HepG2 (cell line): ENCODE measurements around the gene GRID1. TPM values are rescaled to one million over a fixed set of nuclear protein-coding genes. Genes with fewer than 3 reads are reported as not detected.

Experiments used
- ATAC-seq: fragments of 200-7000 bp; cut with Tn5 transposase; 3 replicates; pipeline ENCODE4 v1.9.1; 2020; ENCODE audit warnings: mild to moderate bottlenecking, moderate library complexity
- BruUV-seq: library from RNA; stranded (reverse); fragments of 400-500 nt; replicated peaks from 2 replicates; lab custom pipeline; 2021; lab: Mats Ljungman, UMichigan
- CTCF ChIA-PET: fragments of 300-600 bp; formaldehyde crosslinking; extraction: SDS; loops from one replicate; lab custom pipeline; 2021; ENCODE audit warnings: low total read pairs, inconsistent platforms, low intra/inter-chr PET ratio; lab: Yijun Ruan, JAX
- POLR2A ChIA-PET: fragments of 350-600 bp; sonication (Branson Sonifier 250); formaldehyde crosslinking; loops from one replicate; lab custom pipeline; 2020; ENCODE audit warnings: antibody characterized with exemption, inconsistent platforms; lab: Yijun Ruan, JAX
- DNase-seq: peaks from one replicate; pipeline ENCODE4 v3.0.0-alpha.2; 2015; ENCODE audit warnings: low spot score
- FAIRE-seq: peaks from 3 replicates; lab custom pipeline; 2011; peaks lifted over from hg19 to GRCh38; lab: Jason Lieb, UNC
- H2AFZ ChIP-seq: one replicate; pipeline ENCODE4 v1.6.1; 2011; ENCODE audit warnings: low read length, inconsistent platforms
- H3K27ac ChIP-seq: fragments of 300-600 bp; 3 replicates; pipeline ENCODE4 v1.8.0; 2011; ENCODE audit warnings: mixed run types, mild to moderate bottlenecking, mixed read lengths, low read length, inconsistent platforms; ENCODE audit not compliant: insufficient read depth; ENCODE audit errors: extremely low read length
- H3K27me3 ChIP-seq, 2 experiments: fragments of 200-600 bp in 1 of 2; 2 replicates in 1 of 2; 3 replicates in 1 of 2; pipeline versions ENCODE4 v1.6.0 to v1.8.0; 2011; ENCODE audit warnings: low read length in 2 of 2, mild to moderate bottlenecking in 2 of 2, moderate library complexity in 2 of 2, inconsistent platforms in 1 of 2; ENCODE audit not compliant: insufficient read depth in 2 of 2, control insufficient read depth in 1 of 2
- H3K36me3 ChIP-seq, 2 experiments: fragments of 200-600 bp in 1 of 2; replicated peaks in 1 of 2; 2 replicates in 1 of 2; 3 replicates in 1 of 2; pipeline versions ENCODE4 v1.5.1 to v1.8.0; 2011; ENCODE audit warnings: low read length in 2 of 2, inconsistent platforms in 1 of 2; ENCODE audit not compliant: insufficient read depth in 2 of 2, control insufficient read depth in 1 of 2
- H3K4me1 ChIP-seq: 2 replicates; pipeline ENCODE4 v1.5.1; 2012; ENCODE audit warnings: low read length, inconsistent platforms; ENCODE audit not compliant: insufficient read depth
- H3K4me2 ChIP-seq: 2 replicates; pipeline ENCODE4 v1.6.0; 2011; ENCODE audit warnings: low read depth, low read length, inconsistent platforms
- H3K4me3 ChIP-seq, 3 experiments: fragments of 200-600 bp in 1 of 3; sonication (generic), shearing (Covaris generic) in 1 of 3; replicated peaks in 1 of 3; 2 replicates each; pipeline ENCODE4 v1.5.1; 2011 to 2016; ENCODE audit warnings: low read length in 3 of 3, inconsistent platforms in 2 of 3, low read depth in 2 of 3, mild to moderate bottlenecking in 2 of 3, control low read depth in 1 of 3, mixed read lengths in 1 of 3; ENCODE audit not compliant: insufficient read depth in 1 of 3
- H3K79me2 ChIP-seq: one replicate; pipeline ENCODE4 v1.6.1; 2011; ENCODE audit warnings: low read length, inconsistent platforms; ENCODE audit not compliant: insufficient read depth
- H3K9ac ChIP-seq: 2 replicates; pipeline ENCODE4 v1.6.0; 2011; ENCODE audit warnings: mild to moderate bottlenecking, low read depth, low read length, inconsistent platforms; ENCODE audit not compliant: insufficient read depth
- H3K9me3 ChIP-seq: 2 replicates; pipeline ENCODE4 v1.5.1; 2012; ENCODE audit warnings: mild to moderate bottlenecking, low read length
- H4K20me1 ChIP-seq: 2 replicates; pipeline ENCODE4 v1.6.0; 2011; ENCODE audit warnings: inconsistent platforms, mild to moderate bottlenecking, low read length, moderate library complexity; ENCODE audit not compliant: insufficient read depth
- AHDC1 ChIP-seq: sonication (generic); formaldehyde crosslinking; IDR thresholded peaks from 2 replicates; pipeline ENCODE4 v1.5.1; 2020; ENCODE audit warnings: mild to moderate bottlenecking, missing genetic modification reagents, borderline replicate concordance
- DPF2 ChIP-seq: sonication (generic); formaldehyde crosslinking; IDR thresholded peaks from 2 replicates; pipeline ENCODE4 v1.4.0; 2020; ENCODE audit warnings: mild to moderate bottlenecking, low read depth, missing genetic modification reagents, borderline replicate concordance
- EHMT2 ChIP-seq: fragments of 200-600 bp; sonication (generic); IDR thresholded peaks from 2 replicates; pipeline ENCODE4 v1.7.0; 2017; ENCODE audit warnings: antibody characterized with exemption, low read depth, low read length, borderline replicate concordance
- KDM4B ChIP-seq: sonication (generic); formaldehyde crosslinking; IDR thresholded peaks from 2 replicates; pipeline ENCODE4 v1.4.0; 2020; ENCODE audit warnings: missing genetic modification reagents
- MIER2 ChIP-seq: IDR thresholded peaks from 2 replicates; pipeline ENCODE4 v1.6.1; 2016; ENCODE audit warnings: missing biosample characterization, missing genetic modification reagents
- NFKB2 ChIP-seq: sonication (generic); formaldehyde crosslinking; IDR thresholded peaks from 2 replicates; pipeline ENCODE4 v1.4.0; 2020; ENCODE audit warnings: missing genetic modification reagents, borderline replicate concordance
- PCBP2 ChIP-seq: fragments of 200-400 bp; formaldehyde crosslinking; optimal IDR thresholded peaks from 2 replicates; pipeline ENCODE3; 2018; ENCODE audit warnings: low read length, low read depth; ENCODE audit not compliant: poor library complexity, severe bottlenecking
- REST ChIP-seq, 2 experiments: IDR thresholded peaks; 2 replicates each; pipeline ENCODE4 v1.6.1; 2011 to 2012; ENCODE audit warnings: low read length in 2 of 2, borderline replicate concordance in 1 of 2, low read depth in 1 of 2, mild to moderate bottlenecking in 1 of 2, moderate library complexity in 1 of 2
- RFX3 ChIP-seq: IDR thresholded peaks from 2 replicates; pipeline ENCODE4 v1.6.1; 2016; ENCODE audit warnings: missing biosample characterization, missing genetic modification reagents
- SALL1 ChIP-seq: sonication (generic); formaldehyde crosslinking; IDR thresholded peaks from 2 replicates; pipeline ENCODE4 v1.8.0; 2022; ENCODE audit warnings: mild to moderate bottlenecking, missing genetic modification reagents
- TEAD2 ChIP-seq: sonication (generic); formaldehyde crosslinking; IDR thresholded peaks from 2 replicates; pipeline ENCODE4 v1.9.0; 2021; ENCODE audit warnings: missing genetic modification reagents
- WIZ ChIP-seq: sonication (generic); formaldehyde crosslinking; IDR thresholded peaks from 2 replicates; pipeline ENCODE4 v1.5.1; 2020; ENCODE audit warnings: mild to moderate bottlenecking, missing genetic modification reagents
- ZNF331 ChIP-seq: sonication (generic); formaldehyde crosslinking; IDR thresholded peaks from 2 replicates; pipeline ENCODE4 v1.4.0; 2020; ENCODE audit warnings: missing genetic modification reagents
- ZNF441 ChIP-seq: sonication (generic); formaldehyde crosslinking; IDR thresholded peaks from 2 replicates; pipeline ENCODE4 v1.7.0; 2021; ENCODE audit warnings: missing genetic modification reagents, borderline replicate concordance
- ZNF839 ChIP-seq: sonication (generic); formaldehyde crosslinking; IDR thresholded peaks from 2 replicates; pipeline ENCODE4 v1.4.0; 2020; ENCODE audit warnings: missing genetic modification reagents, mild to moderate bottlenecking, borderline replicate concordance
- WGBS: methylation state at CpG from one replicate; pipeline ENCODE4 v1.1.6; 2017; ENCODE audit warnings: low lambda C conversion rate; 5-methylcytosine and 5-hydroxymethylcytosine counted together
- in situ Hi-C: cut with HindIII; loops from 2 replicates; pipeline ENCODE4 v1.10.0; 2017; ENCODE audit warnings: low pct_unique_long_range_greater_than_20kb; ENCODE audit not compliant: extremely low pct_ligation_motif_present
- intact Hi-C: fragments of 100-400 bp; cut with micrococcal nuclease; formaldehyde crosslinking; loops from one replicate; pipeline ENCODE4 v1.10.0; 2022; ENCODE audit not compliant: unreplicated experiment
- polyA plus RNA-seq, 8 experiments: library from polyadenylated mRNA; depleted of rRNA in 3 of 8; stranded (reverse) in 7 of 8; unstranded in 1 of 8; fragments of >200 nt; fragmentation: Illumina TruSeq in 4 of 8; extraction: Trizol in 4 of 8; gene quantifications; 2 replicates each; pipeline versions ENCODE4 v1.2.1 to v1.2.3, GENCODE V29; 2011 to 2016; ENCODE audit warnings: low read depth in 4 of 8, missing spikeins in 1 of 8, mixed read lengths in 1 of 8; ENCODE audit not compliant: insufficient read depth in 1 of 8
- total RNA-seq, 5 experiments: library from RNA; depleted of rRNA; stranded (reverse); fragments of >200 nt; fragmentation: Illumina TruSeq; extraction: Trizol; gene quantifications; 2 replicates each; pipeline ENCODE4 v1.2.3, GENCODE V29; 2016; ENCODE audit warnings: low read depth in 1 of 5

GRID1 gene
- total and polyA plus RNA-seq, 2 of the 13 experiments (the other 11 are each of a cell fraction or from before 2014, with no cell fraction given) = 0.05 TPM; not detected in 1

GRCh38 chr10:86203162-86203905, 163.3 kb downstream of the GRID1 start:
- CTCF ChIA-PET = no interaction called here

More at GRCh38 chr10:86203162-86203905, 163.3 kb downstream of the GRID1 start:
- BruUV-seq = no TSS peak
- H3K4me3 ChIP-seq = no peak overlapping the region
- 5% methylated on average over 8 of the region's 11 CpGs for WGBS
- POLR2A ChIA-PET = no interaction called here
- peaks cover 2 to 8% of the 10 kb centered on the region in 2 experiments; a peak in 3 of 5 replicates for H3K27me3 ChIP-seq
- in situ Hi-C loops = no loop called here
- no peaks in the 10 kb centered on the region for H3K36me3 ChIP-seq
- no peak overlapping the region for H3K27ac ChIP-seq
- H4K20me1 ChIP-seq = no peaks in the 10 kb centered on the region
- TF ChIP-seq NFKB2 (0 out of 2 replicates have a peak, but pooled peaks have one; percentile 25), WIZ (CRISPR knock-in tag) (peak; percentile 32; the same call in 1 of the 2 replicates), EHMT2 (peak; percentile 79; the same call in 1 of the 2 replicates), REST (IDR thresholded peaks at IDR 0.05; ENCODE audit: borderline replicate concordance in 1 of 2, low read depth in 1 of 2, low read length in 2 of 2) (peak; percentile 87 to 97), DPF2 (no peak), RFX3 (CRISPR knock-in tag) (no peak), MIER2 (peak; percentile 96), KDM4B (CRISPR knock-in tag) (0 out of 2 replicates have a peak, but pooled peaks have one; percentile 22), ZNF441 (CRISPR knock-in tag) (no peak), AHDC1 (CRISPR knock-in tag) (no peak), TEAD2 (CRISPR knock-in tag) (no peak), PCBP2 (no peak), SALL1 (CRISPR knock-in tag) (0 out of 2 replicates have a peak, but pooled peaks have one; percentile 28), ZNF839 (CRISPR knock-in tag) (no peak), ZNF331 (CRISPR knock-in tag) (0 out of 2 replicates have a peak, but pooled peaks have one; percentile 28)
- no peaks in the 10 kb centered on the region for H3K79me2 ChIP-seq
- FAIRE-seq (no peak), ATAC-seq (peak; percentile 71), DNase-seq (peak; percentile 7)
- intact Hi-C loops = no loop called here
- no peak overlapping the region for H3K4me2 ChIP-seq
- H3K9ac ChIP-seq = no peak overlapping the region
- no peak overlapping the region for H2AFZ ChIP-seq
- no peaks in the 10 kb centered on the region for H3K9me3 ChIP-seq
- H3K4me1 ChIP-seq = no peaks in the 10 kb centered on the region
